ENCODE results near the gene LCE1F. TPM values are rescaled to one million over a fixed set of nuclear protein-coding genes. Genes with fewer than 3 reads are reported as not detected.

Gene LCE1F
- total and polyA plus RNA-seq, 7 donors: not detected

DNA sequence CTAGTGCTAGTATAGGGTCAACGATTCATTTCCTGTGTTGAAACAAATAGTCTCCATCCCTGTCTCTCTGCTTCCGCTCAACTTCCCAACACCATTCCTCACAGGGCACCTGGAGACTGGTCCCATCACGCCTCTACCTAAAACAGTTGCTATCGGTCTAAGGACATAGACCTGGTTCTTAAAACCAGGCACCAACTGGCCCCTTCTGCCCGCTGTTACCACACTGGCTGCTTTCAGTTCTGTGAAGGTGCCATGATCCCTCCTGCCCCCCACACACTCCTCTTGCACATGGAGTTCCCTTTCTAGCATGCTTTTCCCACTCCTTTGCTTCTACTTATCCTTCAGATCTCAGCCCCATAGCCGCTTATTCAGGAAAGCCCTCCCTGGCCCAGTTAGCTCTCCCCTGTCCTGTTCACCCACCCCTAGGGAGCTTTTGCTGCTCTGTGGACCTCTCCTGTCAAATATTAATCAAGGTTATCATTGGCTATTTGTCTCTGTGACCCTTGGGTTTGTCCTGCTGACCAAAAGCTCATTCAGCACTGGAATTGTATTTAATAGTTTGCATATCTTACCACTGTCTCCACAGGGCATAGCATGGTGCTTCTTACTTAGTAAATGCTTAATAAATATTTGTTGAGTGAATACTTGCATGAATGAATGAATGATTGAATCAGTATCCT is 29.0 kb upstream of the LCE1F start:
- Histone ChIP-seq H3K9me3 (no peaks in the 10 kb centered on the region), H3K27me3 (ENCODE audit: insufficient read depth in 3 of 3, low read length in 2 of 3) (no peaks in the 10 kb centered on the region), H3K4me3 (no peak overlapping the region), H3K4me1 (no peaks in the 10 kb centered on the region), H3K36me3 (ENCODE audit: insufficient read depth in 1 of 2, low read depth in 1 of 2) (no peaks in the 10 kb centered on the region), H3K27ac (no peak overlapping the region)
- no peak for DNase-seq
- no peak for TF ChIP-seq CTCF (IDR thresholded peaks at IDR 0.05)
- intact Hi-C loops (cut with DNase I): no loop called here
- ATAC-seq: no peak
- 83 to 85% (median 85%) methylated on average over 6 of the region's 6 CpGs for WGBS, 3 donors

GRCh38 chr1:152747831-152748230 is 27.1 kb upstream of the LCE1F start:
- WGBS, 3 donors: 40 to 59% (median 50%) methylated on average over 1 of the region's 1 CpG
- H3K4me3 ChIP-seq: no peak overlapping the region
- ATAC-seq (no peak), DNase-seq (no peak)
- H3K4me1 ChIP-seq: no peaks in the 10 kb centered on the region
- H3K27me3 ChIP-seq (ENCODE audit: insufficient read depth in 3 of 3, low read length in 2 of 3): no peaks in the 10 kb centered on the region
- H3K36me3 ChIP-seq (ENCODE audit: insufficient read depth in 1 of 2, low read depth in 1 of 2): no peaks in the 10 kb centered on the region
- no peaks in the 10 kb centered on the region for H3K9me3 ChIP-seq
- no peak for TF ChIP-seq CTCF (IDR thresholded peaks at IDR 0.05)
- no peak overlapping the region for H3K27ac ChIP-seq
- intact Hi-C loops (cut with DNase I): no loop called here

- H3K27ac ChIP-seq: no peak overlapping the region
- H3K4me1 ChIP-seq: no peaks in the 10 kb centered on the region
- ATAC-seq: no peak
- WGBS, 3 donors: 56 to 59% (median 59%) methylated on average over 1 of the region's 1 CpG
- H3K9me3 ChIP-seq: no peaks in the 10 kb centered on the region
- intact Hi-C loops (cut with DNase I): no loop called here
- DNase-seq: no peak
- no peak overlapping the region for H3K4me3 ChIP-seq
- no peaks in the 10 kb centered on the region for H3K27me3 ChIP-seq (ENCODE audit: insufficient read depth in 3 of 3, low read length in 2 of 3)
- no peak for TF ChIP-seq CTCF (IDR thresholded peaks at IDR 0.05)
- H3K36me3 ChIP-seq (ENCODE audit: insufficient read depth in 1 of 2, low read depth in 1 of 2): no peaks in the 10 kb centered on the region
Observed at GRCh38 chr1:152752225-152752624, 22.7 kb upstream of the LCE1F start.

DNA sequence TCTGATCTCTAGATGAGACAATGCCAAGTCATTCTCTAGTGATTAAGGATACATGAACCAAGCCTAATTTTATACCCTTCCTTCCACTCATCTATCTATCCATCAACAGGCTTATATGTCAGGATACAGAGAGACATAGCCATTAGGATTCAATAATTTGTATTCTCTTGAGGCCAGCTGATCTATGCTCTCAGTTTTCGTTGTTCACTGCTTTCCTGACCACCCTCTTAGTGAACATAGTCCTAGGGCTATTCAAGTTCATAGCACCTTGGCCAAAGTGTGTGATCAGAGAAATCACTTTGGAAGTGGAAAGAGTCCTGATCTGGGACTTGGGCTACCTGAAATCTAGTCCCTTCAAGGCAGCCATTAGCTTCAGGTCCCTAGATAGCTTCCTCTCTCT is 21.4 kb upstream of the LCE1F start:
- WGBS, 3 donors: 16 to 31% (median 24%) methylated on average over 1 of the region's 1 CpG
- H3K36me3 ChIP-seq (ENCODE audit: insufficient read depth in 1 of 2, low read depth in 1 of 2): no peaks in the 10 kb centered on the region

More for the DNA sequence above, 21.4 kb upstream of the LCE1F start:
- DNase-seq (no peak), ATAC-seq (no peak)
- intact Hi-C loops (cut with DNase I): no loop called here
- TF ChIP-seq CTCF (IDR thresholded peaks at IDR 0.05): no peak
- H3K27ac ChIP-seq: no peak overlapping the region
- H3K27me3 ChIP-seq (ENCODE audit: insufficient read depth in 3 of 3, low read length in 2 of 3): no peaks in the 10 kb centered on the region
- no peaks in the 10 kb centered on the region for H3K9me3 ChIP-seq
- H3K4me3 ChIP-seq: no peak overlapping the region
- H3K4me1 ChIP-seq: no peaks in the 10 kb centered on the region

All from psoas muscle (tissue), 8 donors.